GM12801 (cell line): ENCODE data around the gene CYSLTR2.

Experiments used
- CTCF ChIP-seq: IDR thresholded peaks from one replicate; pipeline ENCODE4 v1.5.1; 2011; ENCODE audit warnings: control low read depth; ENCODE audit not compliant: insufficient read length; ENCODE audit errors: extremely low read depth

The CYSLTR2 gene

DNA sequence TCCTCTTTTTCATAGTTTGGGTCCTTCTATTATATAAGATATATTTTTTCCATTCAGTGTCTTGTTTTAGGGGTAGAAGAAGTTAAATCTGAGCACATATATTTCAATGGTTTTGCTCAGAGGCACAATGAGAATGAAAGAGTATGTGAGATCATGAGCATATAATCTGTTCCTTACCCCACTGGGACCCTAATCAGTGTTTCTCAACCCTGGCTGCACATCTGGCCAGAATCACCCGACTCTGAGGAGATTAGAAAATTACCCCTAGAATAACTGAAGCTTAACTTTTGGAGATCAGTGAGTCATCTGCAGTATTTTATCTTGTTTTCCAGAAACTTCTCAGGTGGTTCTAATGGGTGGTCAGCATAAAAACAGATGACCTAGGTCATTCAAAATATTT is 782 bp downstream of the CYSLTR2 start:
- no peak for TF ChIP-seq CTCF

DNA sequence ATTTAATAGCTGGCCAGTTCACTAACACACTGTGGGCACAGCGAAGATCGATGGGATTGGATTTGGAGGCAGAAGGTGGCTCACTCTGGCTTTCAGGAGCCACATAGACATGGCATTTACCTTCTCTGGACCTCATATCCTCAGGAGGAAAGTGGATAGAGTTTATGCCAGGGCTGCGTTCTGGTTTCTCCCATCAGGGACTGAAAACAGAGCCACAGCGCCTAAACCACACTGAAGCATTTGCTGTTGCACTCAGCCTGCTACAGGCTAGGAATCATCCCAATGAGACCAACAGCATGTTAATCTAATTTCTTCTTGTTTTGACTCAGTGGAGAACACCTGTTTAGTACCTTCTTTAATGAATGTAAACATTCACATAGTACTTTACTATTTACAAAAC is 1.6 kb downstream of the CYSLTR2 start:
- no peak for TF ChIP-seq CTCF

- no peak for TF ChIP-seq CTCF
These were observed 2.9 kb downstream of the CYSLTR2 start for GRCh38 chr13:48656608-48657007.

GRCh38 chr13:48660361-48661076 is 6.8 kb downstream of the CYSLTR2 start:
- no peak for TF ChIP-seq CTCF

- TF ChIP-seq CTCF = no peak
These were observed 7.4 kb downstream of the CYSLTR2 start for GRCh38 chr13:48661107-48661506.

GRCh38 chr13:48662226-48662625 is 8.5 kb downstream of the CYSLTR2 start:
- no peak for TF ChIP-seq CTCF

GRCh38 chr13:48667136-48667535 is 13.4 kb downstream of the CYSLTR2 start:
- TF ChIP-seq CTCF = no peak

- TF ChIP-seq CTCF = no peak
These were observed 21.5 kb downstream of the CYSLTR2 start for GRCh38 chr13:48675247-48675646.
